IMR-90 (cell line): ENCODE results near the gene PIAS1. TPM values are rescaled to one million over a fixed set of nuclear protein-coding genes. Genes with fewer than 3 reads are reported as not detected.

Experiments used
- ATAC-seq: fragments of 200-7000 bp; cut with Tn5 transposase; 2 replicates; pipeline ENCODE4 v1.9.1; 2020; ENCODE audit warnings: low read depth, mild to moderate bottlenecking, moderate library complexity
- BruUV-seq: library from RNA; stranded (reverse); fragments of 400-500 nt; replicated peaks from 2 replicates; lab custom pipeline; 2021; lab: Mats Ljungman, UMichigan
- CTCF ChIA-PET: fragments of 300-600 bp; formaldehyde crosslinking; extraction: SDS; loops from one replicate; lab custom pipeline; 2021; ENCODE audit warnings: antibody characterized with exemption; lab: Yijun Ruan, JAX
- POLR2A ChIA-PET: fragments of 300-600 bp; sonication (Branson Sonifier 250); formaldehyde crosslinking; loops from one replicate; lab custom pipeline; 2022; ENCODE audit warnings: antibody characterized with exemption; ENCODE audit not compliant: unreplicated experiment; lab: Charles Lee
- DNase-seq: peaks from one replicate; pipeline ENCODE4 v3.0.0; 2013
- H2AFZ ChIP-seq: replicated peaks from 2 replicates; pipeline ENCODE3; 2013; ENCODE audit warnings: low read length, mild to moderate bottlenecking; ENCODE audit not compliant: poor library complexity
- H2AK5ac ChIP-seq: 2 replicates; pipeline ENCODE4 v1.6.1; 2013; ENCODE audit warnings: low read depth, low read length, inconsistent platforms
- H2AK9ac ChIP-seq: replicated peaks from 2 replicates; pipeline ENCODE3; 2013; ENCODE audit warnings: mild to moderate bottlenecking, low read depth, low read length, moderate library complexity; ENCODE audit not compliant: poor library complexity
- H2BK120ac ChIP-seq: 2 replicates; pipeline ENCODE4 v1.6.1; 2013; ENCODE audit warnings: low read depth, low read length, inconsistent platforms
- H2BK15ac ChIP-seq: 3 replicates; pipeline ENCODE4 v1.6.1; 2013; ENCODE audit warnings: low read depth, low read length, inconsistent platforms
- H2BK20ac ChIP-seq: 2 replicates; pipeline ENCODE4 v1.6.1; 2013; ENCODE audit warnings: low read depth, mild to moderate bottlenecking, inconsistent platforms, low read length, moderate library complexity
- H2BK5ac ChIP-seq: 2 replicates; pipeline ENCODE4 v1.6.1; 2013; ENCODE audit warnings: mild to moderate bottlenecking, low read depth, low read length, inconsistent platforms; ENCODE audit not compliant: poor library complexity, severe bottlenecking
- H3K14ac ChIP-seq: replicated peaks from 2 replicates; pipeline ENCODE4 v1.6.1; 2013; ENCODE audit warnings: low read depth, low read length, inconsistent platforms
- H3K18ac ChIP-seq: 2 replicates; pipeline ENCODE4 v1.6.1; 2013; ENCODE audit warnings: low read depth, low read length, control low read depth
- H3K23ac ChIP-seq: 2 replicates; pipeline ENCODE4 v1.6.1; 2013; ENCODE audit warnings: low read depth, low read length, inconsistent platforms
- H3K27ac ChIP-seq: 2 replicates; pipeline ENCODE4 v1.5.1; 2013; ENCODE audit warnings: mild to moderate bottlenecking, control low read depth, low read length; ENCODE audit not compliant: insufficient read depth
- H3K27me3 ChIP-seq: 2 replicates; pipeline ENCODE4 v1.6.1; 2013; ENCODE audit warnings: low read length; ENCODE audit not compliant: control insufficient read depth, insufficient read depth
- H3K36me3 ChIP-seq: 2 replicates; pipeline ENCODE4 v1.6.1; 2013; ENCODE audit warnings: low read length, mixed read lengths; ENCODE audit not compliant: control insufficient read depth, insufficient read depth
- H3K4ac ChIP-seq: 2 replicates; pipeline ENCODE4 v1.6.1; 2013; ENCODE audit warnings: low read depth, low read length, inconsistent platforms
- H3K4me1 ChIP-seq: 2 replicates; pipeline ENCODE4 v1.6.1; 2013; ENCODE audit warnings: low read length, mixed read lengths; ENCODE audit not compliant: control insufficient read depth, insufficient read depth
- H3K4me2 ChIP-seq: 2 replicates; pipeline ENCODE4 v1.6.1; 2013; ENCODE audit warnings: low read depth, mild to moderate bottlenecking, control low read depth, low read length, moderate library complexity
- H3K4me3 ChIP-seq: 2 replicates; pipeline ENCODE4 v1.5.1; 2013; ENCODE audit warnings: low read depth, mild to moderate bottlenecking, control low read depth, low read length, moderate library complexity; ENCODE audit not compliant: insufficient read depth
- H3K56ac ChIP-seq: 2 replicates; pipeline ENCODE4 v1.6.1; 2013; ENCODE audit warnings: low read length, inconsistent platforms; ENCODE audit not compliant: insufficient read depth; ENCODE audit errors: extremely low read depth
- H3K79me1 ChIP-seq, 2 experiments: 2 replicates each; pipeline ENCODE4 v1.6.1; 2013; ENCODE audit warnings: low read length in 2 of 2, inconsistent platforms in 1 of 2, low read depth in 1 of 2
- H3K9ac ChIP-seq: 2 replicates; pipeline ENCODE4 v1.6.1; 2013; ENCODE audit warnings: low read depth, low read length, control low read depth
- H3K9me1 ChIP-seq: 2 replicates; pipeline ENCODE4 v1.6.1; 2013; ENCODE audit warnings: low read length, inconsistent platforms; ENCODE audit not compliant: insufficient read depth
- H3K9me3 ChIP-seq: 2 replicates; pipeline ENCODE4 v1.6.1; 2013; ENCODE audit warnings: low read length; ENCODE audit not compliant: control insufficient read depth, insufficient read depth
- H4K20me1 ChIP-seq: 2 replicates; pipeline ENCODE4 v1.6.1; 2013; ENCODE audit warnings: low read length, inconsistent platforms; ENCODE audit not compliant: insufficient read depth
- H4K5ac ChIP-seq: 2 replicates; pipeline ENCODE4 v1.6.1; 2013; ENCODE audit warnings: mild to moderate bottlenecking, low read depth, low read length, control low read depth
- H4K8ac ChIP-seq, 2 experiments: 2 replicates each; pipeline ENCODE4 v1.6.1; 2013; ENCODE audit warnings: low read depth in 2 of 2, low read length in 2 of 2, control low read depth in 1 of 2, inconsistent platforms in 1 of 2
- H4K91ac ChIP-seq: 2 replicates; pipeline ENCODE4 v1.6.1; 2013; ENCODE audit warnings: low read depth, low read length, inconsistent platforms; ENCODE audit not compliant: insufficient read depth
- BHLHE40 ChIP-seq: fragments of 150-350 bp; IDR thresholded peaks from 2 replicates; pipeline ENCODE4 v1.6.1; 2016; ENCODE audit warnings: mild to moderate bottlenecking, low read depth, low read length
- CEBPB ChIP-seq: IDR thresholded peaks from 2 replicates; pipeline ENCODE4 v1.6.1; 2012; ENCODE audit warnings: low read depth, low read length, improper control_type of control experiment
- CTCF ChIP-seq: conservative IDR thresholded peaks from 2 replicates; pipeline ENCODE4 v1.5.1; 2012; ENCODE audit warnings: mild to moderate bottlenecking, low read depth, low read length, improper control_type of control experiment
- ELK1 ChIP-seq: fragments of 150-350 bp; IDR thresholded peaks from 2 replicates; pipeline ENCODE4 v1.6.1; 2016; ENCODE audit warnings: low read depth, mild to moderate bottlenecking, low read length, moderate library complexity, borderline replicate concordance
- MAFK ChIP-seq: IDR thresholded peaks from 2 replicates; pipeline ENCODE4 v1.6.1; 2012; ENCODE audit warnings: low read depth, low read length, improper control_type of control experiment
- MAZ ChIP-seq: IDR thresholded peaks from 2 replicates; pipeline ENCODE4 v1.6.1; 2012; ENCODE audit warnings: low read depth, mild to moderate bottlenecking, low read length, improper control_type of control experiment, moderate library complexity, borderline replicate concordance
- RAD21 ChIP-seq: IDR thresholded peaks from 2 replicates; pipeline ENCODE4 v1.6.1; 2012; ENCODE audit warnings: low read length, improper control_type of control experiment
- RCOR1 ChIP-seq: IDR thresholded peaks from 2 replicates; pipeline ENCODE4 v1.6.1; 2012; ENCODE audit warnings: mild to moderate bottlenecking, low read length, improper control_type of control experiment; ENCODE audit not compliant: insufficient replicate concordance
- RFX5 ChIP-seq: IDR thresholded peaks from 2 replicates; pipeline ENCODE4 v1.8.0; 2012; ENCODE audit warnings: low read depth, mild to moderate bottlenecking, low read length, moderate library complexity
- SMC3 ChIP-seq: fragments of 150-350 bp; IDR thresholded peaks from 2 replicates; pipeline ENCODE4 v1.6.1; 2016; ENCODE audit warnings: low read depth, mild to moderate bottlenecking, antibody characterized with exemption, low read length, moderate library complexity
- WGBS, 2 experiments: methylation state at CpG; one replicate each; pipeline versions ENCODE4 v1.1.5 to v1.1.7; 2013; ENCODE audit warnings: missing lambda C conversion rate in 2 of 2; ENCODE audit not compliant: insufficient read length in 1 of 2; ENCODE audit errors: extremely low coverage in 2 of 2; 5-methylcytosine and 5-hydroxymethylcytosine counted together
- dilution Hi-C: fragments of 300-500 bp; cut with HindIII; formaldehyde crosslinking; loops from one replicate; pipeline ENCODE4 v1.14.3; 2018; ENCODE audit warnings: low sequenced_read_pairs; ENCODE audit not compliant: unreplicated experiment
- in situ Hi-C: fragments of 300-500 bp; cut with MboI; formaldehyde crosslinking; loops from 3 replicates; pipeline ENCODE4 v1.14.3; 2019; ENCODE audit warnings: low sequenced_read_pairs, inconsistent platforms, mixed read lengths
- intact Hi-C: fragments of 100-400 bp; cut with micrococcal nuclease; formaldehyde crosslinking; loops from 2 replicates; pipeline ENCODE4 v1.10.0; 2022
- polyA plus RNA-seq, 3 experiments: library from polyadenylated mRNA; depleted of rRNA; stranded (reverse); fragments of >200 nt; gene quantifications; 2 replicates each; pipeline ENCODE4 v1.2.3, GENCODE V29; 2012; ENCODE audit warnings: low replicate concordance in 1 of 3
- total RNA-seq: library from RNA; depleted of rRNA; stranded (reverse); fragments of >200 nt; gene quantifications from 2 replicates; pipeline ENCODE4 v1.2.3, GENCODE V29; 2012
- TF ChIP-seq, protein P1 (sequence below): fragments of 150-350 bp; IDR thresholded peaks from 2 replicates; pipeline ENCODE4 v1.6.1; 2017; ENCODE audit warnings: mild to moderate bottlenecking, antibody characterized with exemption, low read length, low read depth

Gene PIAS1
- total and polyA plus RNA-seq, 2 of the 4 experiments (the other 2 are of a cell fraction): 20.0 to 63.6 TPM

DNA sequence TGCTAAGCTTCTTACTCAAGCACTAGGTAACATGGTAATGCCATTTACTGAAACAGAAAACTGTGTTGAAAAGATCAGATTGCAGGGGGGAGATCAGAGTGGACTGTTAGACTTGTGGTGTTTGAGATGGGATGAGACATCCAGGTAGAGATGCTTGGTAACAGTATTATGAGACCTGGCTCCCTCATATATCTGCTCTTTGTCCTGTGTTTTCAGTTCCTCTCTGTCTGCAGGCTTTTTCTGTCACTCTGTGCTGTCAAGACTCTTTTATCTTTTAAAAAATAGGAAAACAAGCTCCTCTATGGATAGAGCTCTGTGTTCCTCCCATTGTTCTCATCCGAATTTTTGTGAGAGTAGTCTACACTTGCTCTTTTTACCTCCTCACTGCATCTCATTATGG, 103.0 kb downstream of the PIAS1 start:
- no peak overlapping the region for H4K5ac ChIP-seq
- dilution Hi-C loops: no loop called here
- no peak overlapping the region for H2AK9ac ChIP-seq
- no peak overlapping the region for H2BK5ac ChIP-seq
- peaks cover 22 to 23% of the 10 kb centered on the region in 2 experiments for H3K79me1 ChIP-seq
- H3K18ac ChIP-seq: no peak overlapping the region
- in situ Hi-C loops: loop anchor here (10.0 kb wide), 1 partner anchor 292 kb away; no protein-coding TSS in a partner anchor
- no peaks in the 10 kb centered on the region for H3K4me1 ChIP-seq
- H3K23ac ChIP-seq: no peak overlapping the region
- H4K8ac ChIP-seq: no peak overlapping the region
- TF ChIP-seq RCOR1 (no peak), CTCF (no peak), RAD21 (no peak), MAFK (no peak), SMC3 (no peak), MAZ (no peak), ELK1 (no peak), RFX5 (no peak), CEBPB (no peak), BHLHE40 (no peak)
- TF ChIP-seq, protein P1, sequence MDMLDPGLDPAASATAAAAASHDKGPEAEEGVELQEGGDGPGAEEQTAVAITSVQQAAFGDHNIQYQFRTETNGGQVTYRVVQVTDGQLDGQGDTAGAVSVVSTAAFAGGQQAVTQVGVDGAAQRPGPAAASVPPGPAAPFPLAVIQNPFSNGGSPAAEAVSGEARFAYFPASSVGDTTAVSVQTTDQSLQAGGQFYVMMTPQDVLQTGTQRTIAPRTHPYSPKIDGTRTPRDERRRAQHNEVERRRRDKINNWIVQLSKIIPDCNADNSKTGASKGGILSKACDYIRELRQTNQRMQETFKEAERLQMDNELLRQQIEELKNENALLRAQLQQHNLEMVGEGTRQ: no peak
- no peak overlapping the region for H2AFZ ChIP-seq
- DNase-seq (no peak), ATAC-seq (no peak)
- H3K27ac ChIP-seq: no peak overlapping the region
- ChIA-PET POLR2A (no interaction called here), CTCF (interaction anchor here (0.9 kb wide), 1 partner anchor 294 kb away, joined by 3 read pairs; no protein-coding TSS in a partner anchor)
- H3K4me3 ChIP-seq: no peak overlapping the region
- no peak overlapping the region for H4K91ac ChIP-seq
- no peaks in the 10 kb centered on the region for H3K27me3 ChIP-seq
- H2BK15ac ChIP-seq: no peak overlapping the region
- no peak overlapping the region for H2BK20ac ChIP-seq
- no peak overlapping the region for H3K4ac ChIP-seq
- H3K9me3 ChIP-seq: no peaks in the 10 kb centered on the region
- H3K4me2 ChIP-seq: no peak overlapping the region
- intact Hi-C loops: loop anchor here (5.0 kb wide), 1 partner anchor 190 kb away; no protein-coding TSS in a partner anchor
- H2BK120ac ChIP-seq: no peak overlapping the region
- no peaks in the 10 kb centered on the region for H3K9me1 ChIP-seq
- no peaks in the 10 kb centered on the region; the same call in 1 of the 2 replicates for H4K20me1 ChIP-seq
- H3K36me3 ChIP-seq: peaks cover 9% of the 10 kb centered on the region; the same call in 1 of the 2 replicates
- H3K9ac ChIP-seq: no peak overlapping the region
- no peak overlapping the region for H3K14ac ChIP-seq
- H3K56ac ChIP-seq: no peak overlapping the region
- no TSS peak for BruUV-seq
- no CpG with 5 or more reads among the region's 1 CpG for WGBS, 2 experiments
- H2AK5ac ChIP-seq: no peak overlapping the region
